Mesenchymal stem cell (in vitro differentiated cells and primary cell): ENCODE measurements around the gene CDHR2.
"Not testable (repeated sequence)": the region's sequence is repeated elsewhere in the genome, so short reads cannot be mapped to it uniquely, and the experiment has no call there.

Experiments used
- DNase-seq: peaks from one replicate; pipeline ENCODE4 v3.0.0-alpha.2; 2013
- H2AFZ ChIP-seq: one replicate; pipeline ENCODE4 v1.6.1; 2013; ENCODE audit warnings: low read depth, mild to moderate bottlenecking, control low read depth, inconsistent platforms, low read length, moderate library complexity
- H2AK5ac ChIP-seq: 2 replicates; pipeline ENCODE4 v1.6.1; 2013; ENCODE audit warnings: low read length, moderate library complexity, mild to moderate bottlenecking, inconsistent platforms; ENCODE audit not compliant: severe bottlenecking
- H2BK120ac ChIP-seq: one replicate; pipeline ENCODE4 v1.6.1; 2013; ENCODE audit warnings: low read depth, mild to moderate bottlenecking, inconsistent platforms, low read length, moderate library complexity
- H2BK12ac ChIP-seq, 2 experiments: one replicate each; pipeline ENCODE4 v1.6.1; 2013; ENCODE audit warnings: inconsistent platforms in 2 of 2, low read length in 2 of 2, mild to moderate bottlenecking in 2 of 2, moderate library complexity in 2 of 2, control low read depth in 1 of 2
- H2BK15ac ChIP-seq: one replicate; pipeline ENCODE4 v1.6.1; 2013; ENCODE audit warnings: mild to moderate bottlenecking, low read depth, inconsistent platforms; ENCODE audit not compliant: poor library complexity, severe bottlenecking
- H2BK5ac ChIP-seq: 2 replicates; pipeline ENCODE4 v1.6.1; 2013; ENCODE audit warnings: low read depth, mild to moderate bottlenecking, low read length, control low read depth, inconsistent platforms; ENCODE audit not compliant: poor library complexity, severe bottlenecking
- H3K14ac ChIP-seq, 2 experiments: one replicate each; pipeline ENCODE4 v1.6.1; 2013; ENCODE audit warnings: inconsistent platforms in 2 of 2, low read length in 2 of 2, control low read depth in 1 of 2, mild to moderate bottlenecking in 1 of 2, moderate library complexity in 1 of 2
- H3K18ac ChIP-seq, 2 experiments: one replicate each; pipeline ENCODE4 v1.6.1; 2013; ENCODE audit warnings: inconsistent platforms in 2 of 2, low read length in 2 of 2, control low read depth in 1 of 2, low read depth in 1 of 2, mild to moderate bottlenecking in 1 of 2
- H3K23ac ChIP-seq, 2 experiments: one replicate each; pipeline ENCODE4 v1.6.1; 2013; ENCODE audit warnings: inconsistent platforms in 2 of 2, low read length in 2 of 2, mild to moderate bottlenecking in 2 of 2, moderate library complexity in 2 of 2, control low read depth in 1 of 2
- H3K27ac ChIP-seq: 2 replicates; pipeline ENCODE4 v1.5.1; 2013; ENCODE audit warnings: mild to moderate bottlenecking, moderate library complexity, low read length, control low read depth, inconsistent platforms; ENCODE audit not compliant: poor library complexity, severe bottlenecking
- H3K27me3 ChIP-seq, 2 experiments: 2 replicates each; pipeline versions ENCODE4 v1.6.1 to v1.7.0; 2013; ENCODE audit warnings: low read length in 2 of 2, mild to moderate bottlenecking in 2 of 2, moderate library complexity in 2 of 2, control low read depth in 1 of 2, inconsistent platforms in 1 of 2; ENCODE audit not compliant: control insufficient read depth in 1 of 2, insufficient read depth in 1 of 2
- H3K36me3 ChIP-seq, 2 experiments: 2 replicates each; pipeline versions ENCODE4 v1.6.1 to v1.7.0; 2013; ENCODE audit warnings: low read length in 2 of 2, control low read depth in 1 of 2, inconsistent platforms in 1 of 2, low read depth in 1 of 2, mild to moderate bottlenecking in 1 of 2; ENCODE audit not compliant: insufficient read depth in 2 of 2, control insufficient read depth in 1 of 2
- H3K4ac ChIP-seq, 2 experiments: one replicate each; pipeline ENCODE4 v1.6.1; 2013; ENCODE audit warnings: inconsistent platforms in 2 of 2, low read length in 2 of 2, mild to moderate bottlenecking in 2 of 2, moderate library complexity in 2 of 2, control low read depth in 1 of 2, low read depth in 1 of 2
- H3K4me1 ChIP-seq: 2 replicates; pipeline ENCODE4 v1.6.1; 2013; ENCODE audit warnings: low read depth, low read length, control low read depth; ENCODE audit not compliant: control insufficient read depth, insufficient read depth
- H3K4me2 ChIP-seq: 2 replicates; pipeline ENCODE4 v1.6.1; 2013; ENCODE audit warnings: low read length, mild to moderate bottlenecking, inconsistent platforms; ENCODE audit not compliant: poor library complexity, severe bottlenecking
- H3K4me3 ChIP-seq, 2 experiments: 2 replicates each; pipeline versions ENCODE4 v1.5.1 to v1.7.0; 2013; ENCODE audit warnings: low read length in 2 of 2, mild to moderate bottlenecking in 2 of 2, control low read depth in 1 of 2, low read depth in 1 of 2; ENCODE audit not compliant: insufficient read depth in 1 of 2
- H3K79me1 ChIP-seq: replicated peaks from 2 replicates; pipeline ENCODE4 v1.6.1; 2013; ENCODE audit warnings: mild to moderate bottlenecking, control low read depth, low read length, inconsistent platforms; ENCODE audit not compliant: poor library complexity, severe bottlenecking
- H3K9ac ChIP-seq: 2 replicates; pipeline ENCODE4 v1.7.0; 2013; ENCODE audit warnings: mild to moderate bottlenecking, low read length, moderate library complexity
- H3K9me3 ChIP-seq: 2 replicates; pipeline ENCODE4 v1.7.0; 2013; ENCODE audit warnings: mild to moderate bottlenecking, low read length; ENCODE audit not compliant: control insufficient read depth
- H4K8ac ChIP-seq: one replicate; pipeline ENCODE4 v1.6.1; 2013; ENCODE audit warnings: inconsistent platforms, mild to moderate bottlenecking, low read length, moderate library complexity
- H4K91ac ChIP-seq: one replicate; pipeline ENCODE4 v1.6.1; 2013; ENCODE audit warnings: mild to moderate bottlenecking, low read length, inconsistent platforms
- WGBS: methylation state at CpG from one replicate; pipeline ENCODE4 v1.1.7; 2013; ENCODE audit warnings: mixed read lengths; 5-methylcytosine and 5-hydroxymethylcytosine counted together

CDHR2 gene

GRCh38 chr5:176588297-176588696 lies 39.2 kb downstream of the CDHR2 start:
- peaks cover 7% of the 10 kb centered on the region for H3K9me3 ChIP-seq
- peaks cover 0 to 3% of the 10 kb centered on the region in 2 experiments for H3K27me3 ChIP-seq
- H3K23ac ChIP-seq = no peak overlapping the region
- no peak overlapping the region for H2BK15ac ChIP-seq
- no peak overlapping the region for H2AK5ac ChIP-seq
- H2AFZ ChIP-seq = no peak overlapping the region
- H3K4ac ChIP-seq = no peak overlapping the region
- peaks cover 3 to 14% of the 10 kb centered on the region in 2 experiments for H3K36me3 ChIP-seq
- no peaks in the 10 kb centered on the region for H3K79me1 ChIP-seq
- H2BK5ac ChIP-seq = no peak overlapping the region
- H3K4me2 ChIP-seq = no peak overlapping the region
- DNase-seq = no peak
- no peak overlapping the region for H3K18ac ChIP-seq
- H3K4me3 ChIP-seq = no peak overlapping the region
- no peak overlapping the region for H3K14ac ChIP-seq
- H2BK12ac ChIP-seq = no peak overlapping the region
- peak overlapping the region; percentile 10 for H4K91ac ChIP-seq
- no peaks in the 10 kb centered on the region for H3K4me1 ChIP-seq
- H3K27ac ChIP-seq = no peak overlapping the region
- H2BK120ac ChIP-seq = no peak overlapping the region
- H3K9ac ChIP-seq = no peak overlapping the region
- no peak overlapping the region for H4K8ac ChIP-seq

- no peak overlapping the region for H3K18ac ChIP-seq
- H2AK5ac ChIP-seq = no peak overlapping the region
- no peak overlapping the region for H2BK120ac ChIP-seq
- no peak overlapping the region for H3K14ac ChIP-seq
- H3K9me3 ChIP-seq = peaks cover 7% of the 10 kb centered on the region
- H3K79me1 ChIP-seq = no peaks in the 10 kb centered on the region
- H2BK5ac ChIP-seq = no peak overlapping the region
- no peak overlapping the region for H3K4ac ChIP-seq
- H3K9ac ChIP-seq = no peak overlapping the region
- H3K27ac ChIP-seq = no peak overlapping the region
- H3K27me3 ChIP-seq = peaks cover 0 to 3% of the 10 kb centered on the region in 2 experiments
- H3K36me3 ChIP-seq = peaks cover 3 to 14% of the 10 kb centered on the region in 2 experiments
- no peak overlapping the region for H3K23ac ChIP-seq
- H3K4me3 ChIP-seq = no peak overlapping the region
- DNase-seq = no peak
- WGBS = 90% methylated on average over 31 of the region's 31 CpGs
- no peak overlapping the region for H4K91ac ChIP-seq
- H4K8ac ChIP-seq = no peak overlapping the region
- H2BK15ac ChIP-seq = no peak overlapping the region
- H3K4me1 ChIP-seq = no peaks in the 10 kb centered on the region
- H2AFZ ChIP-seq = no peak overlapping the region
- H2BK12ac ChIP-seq = no peak overlapping the region
- no peak overlapping the region for H3K4me2 ChIP-seq
These were observed 40.1 kb downstream of the CDHR2 start for GRCh38 chr5:176589039-176589769.

GRCh38 chr5:176590035-176590717 lies 41.0 kb downstream of the CDHR2 start:
- peaks cover 3% of the 10 kb centered on the region for H3K79me1 ChIP-seq
- WGBS = 84% methylated on average over 8 of the region's 17 CpGs
- H3K27me3 ChIP-seq = peaks cover 0 to 3% of the 10 kb centered on the region in 2 experiments
- no peak overlapping the region for H3K9ac ChIP-seq
- peaks cover under 1% of the 10 kb centered on the region for H3K9me3 ChIP-seq
- H2BK5ac ChIP-seq = no peak overlapping the region
- no peak overlapping the region for H4K91ac ChIP-seq
- no peak overlapping the region for H2BK15ac ChIP-seq
- H3K36me3 ChIP-seq = peaks cover 3 to 17% of the 10 kb centered on the region in 2 experiments
- H3K4me2 ChIP-seq = no peak overlapping the region
- H3K4me1 ChIP-seq = no peaks in the 10 kb centered on the region
- H4K8ac ChIP-seq = no peak overlapping the region
- H3K4me3 ChIP-seq = no peak overlapping the region
- H3K18ac ChIP-seq = no peak overlapping the region
- H3K14ac ChIP-seq = no peak overlapping the region
- H3K27ac ChIP-seq = no peak overlapping the region
- no peak overlapping the region for H3K23ac ChIP-seq
- no peak overlapping the region for H2BK12ac ChIP-seq
- no peak overlapping the region for H2AFZ ChIP-seq
- no peak overlapping the region for H2AK5ac ChIP-seq
- no peak overlapping the region for H2BK120ac ChIP-seq
- no peak for DNase-seq
- H3K4ac ChIP-seq = no peak overlapping the region

- H3K9ac ChIP-seq, H3K27me3 ChIP-seq, H2BK5ac ChIP-seq, H4K8ac ChIP-seq, H2BK12ac ChIP-seq, H3K4ac ChIP-seq, H3K27ac ChIP-seq, H2AK5ac ChIP-seq, H3K9me3 ChIP-seq, H4K91ac ChIP-seq, H2BK15ac ChIP-seq, H2BK120ac ChIP-seq, H3K79me1 ChIP-seq, H3K23ac ChIP-seq, H3K4me1 ChIP-seq, H2AFZ ChIP-seq, H3K4me2 ChIP-seq, H3K14ac ChIP-seq, H3K18ac ChIP-seq, H3K4me3 ChIP-seq, DNase-seq: not testable (repeated sequence)
- WGBS = 48% methylated on average over 2 of the region's 2 CpGs
- peaks cover 3 to 23% of the 10 kb centered on the region in 2 experiments for H3K36me3 ChIP-seq
These were observed 42.5 kb downstream of the CDHR2 start for GRCh38 chr5:176591667-176592066.
